Measurements from ENCODE around the gene KDM2B.

DNA sequence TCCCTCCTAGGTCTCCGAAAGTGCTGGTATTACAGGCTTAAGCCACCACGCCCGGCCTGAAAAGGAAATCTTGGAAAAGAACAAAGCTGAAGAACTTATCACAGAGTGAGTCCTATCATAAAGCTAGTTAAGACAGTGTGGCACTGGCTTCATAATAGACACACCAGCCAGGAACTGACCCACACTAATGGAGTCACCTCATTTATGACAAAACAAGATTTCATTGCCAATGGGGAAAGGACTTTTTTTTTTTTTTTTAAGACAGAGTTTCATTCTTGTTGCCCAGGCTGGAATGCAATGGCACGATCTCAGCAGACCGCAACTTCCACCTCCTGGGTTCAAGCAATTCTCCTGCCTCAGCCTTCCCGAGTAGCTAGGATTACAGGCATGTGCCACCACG lies 15.7 kb downstream of the KDM2B start:
- no peak for TF ChIP-seq CTCF (optimal IDR thresholded peaks at IDR 0.05 in 1 of 3, IDR thresholded peaks at IDR 0.05 in 1 of 3, conservative IDR thresholded peaks at IDR 0.05 in 1 of 3; ENCODE audit: extremely low read depth in 1 of 3, insufficient read depth in 2 of 3, low read length in 3 of 3)
- no peak for TF ChIP-seq EZH2 (IDR thresholded peaks at IDR 0.05; ENCODE audit: low read length)

Measured in keratinocyte (primary cell).